Thoracic aorta (tissue), 2 donors: ENCODE results near the gene KRTAP12-1. TPM values are rescaled to one million over a fixed set of nuclear protein-coding genes. Genes with fewer than 3 reads are reported as not detected.

Experiments
- ATAC-seq: fragments of 150-250 bp; one replicate; pipeline ENCODE4 v1.8.0; 2017; ENCODE audit warnings: low read depth; ENCODE audit not compliant: insufficient number of reproducible peaks, low FRiP score
- DNase-seq: peaks from one replicate; pipeline ENCODE4 v3.0.0-alpha.2; 2020; ENCODE audit warnings: low spot score
- H3K27ac ChIP-seq, 2 donors: fragments of 200-600 bp; sonication (generic); 1 replicate in 1 of 2; 2 replicates in 1 of 2; pipeline ENCODE4 v1.5.1; 2016; ENCODE audit warnings: mild to moderate bottlenecking in 2 of 2, moderate library complexity in 2 of 2
- H3K27me3 ChIP-seq: fragments of 200-600 bp; sonication (generic); replicated peaks from 2 replicates; pipeline ENCODE4 v1.6.0; 2016; ENCODE audit warnings: mild to moderate bottlenecking; ENCODE audit not compliant: insufficient read depth
- H3K36me3 ChIP-seq: fragments of 200-600 bp; sonication (generic); one replicate; pipeline ENCODE4 v1.5.1; 2016
- H3K4me1 ChIP-seq, 2 donors: fragments of 200-600 bp; sonication (generic); 1 replicate in 1 of 2; 2 replicates in 1 of 2; pipeline versions ENCODE4 v1.5.1 to v1.6.0; 2016; ENCODE audit warnings: low read depth in 2 of 2, mild to moderate bottlenecking in 1 of 2; ENCODE audit not compliant: control insufficient read depth in 1 of 2
- H3K4me3 ChIP-seq: fragments of 200-600 bp; sonication (generic); 2 replicates; pipeline ENCODE4 v1.5.1; 2016; ENCODE audit warnings: mild to moderate bottlenecking
- H3K9me3 ChIP-seq: fragments of 200-600 bp; sonication (generic); 2 replicates; pipeline ENCODE4 v1.5.1; 2016
- CTCF ChIP-seq: fragments of 200-600 bp; sonication (generic); IDR thresholded peaks from one replicate; pipeline ENCODE4 v1.5.1; 2019; ENCODE audit warnings: antibody characterized with exemption
- total RNA-seq, 2 donors: library from RNA; depleted of rRNA; stranded (reverse); fragments of >200 nt; gene quantifications; one replicate each; pipeline versions ENCODE4 v1.1.0 to v1.2.3, GENCODE V29; 2016

KRTAP12-1 gene
- total RNA-seq, 2 donors from 2014 or later = not detected

- Histone ChIP-seq H3K4me3 (no peak overlapping the region), H3K4me1 (no peaks in the 10 kb centered on the region), H3K36me3 (no peaks in the 10 kb centered on the region), H3K9me3 (no peaks in the 10 kb centered on the region), H3K27ac (no peak overlapping the region), H3K27me3 (peaks cover 10% of the 10 kb centered on the region)
- DNase-seq = no peak
- ATAC-seq = no peak
- TF ChIP-seq CTCF = no peak
Observed at GRCh38 chr21:44703731-44704635, 22.0 kb upstream of the KRTAP12-1 start.

- H3K9me3 ChIP-seq = no peaks in the 10 kb centered on the region
- DNase-seq (no peak), ATAC-seq (no peak)
- no peaks in the 10 kb centered on the region for H3K36me3 ChIP-seq
- no peak overlapping the region for H3K4me3 ChIP-seq
- peaks cover 10% of the 10 kb centered on the region for H3K27me3 ChIP-seq
- TF ChIP-seq CTCF = no peak
- no peaks in the 10 kb centered on the region for H3K4me1 ChIP-seq
- no peak overlapping the region for H3K27ac ChIP-seq
Observed at GRCh38 chr21:44702973-44703730, 21.2 kb upstream of the KRTAP12-1 start.

- DNase-seq = no peak
- H3K4me1 ChIP-seq = no peaks in the 10 kb centered on the region
- TF ChIP-seq CTCF = no peak
Observed at GRCh38 chr21:44702111-44702972, 20.4 kb upstream of the KRTAP12-1 start.

GRCh38 chr21:44701541-44701940 is 19.6 kb upstream of the KRTAP12-1 start:
- H3K4me1 ChIP-seq = no peaks in the 10 kb centered on the region
- no peaks in the 10 kb centered on the region for H3K9me3 ChIP-seq
- no peaks in the 10 kb centered on the region for H3K36me3 ChIP-seq
- no peak for ATAC-seq
- no peak for TF ChIP-seq CTCF
- DNase-seq = no peak
- peaks cover 6% of the 10 kb centered on the region for H3K27me3 ChIP-seq
- H3K4me3 ChIP-seq = no peak overlapping the region
- no peak overlapping the region for H3K27ac ChIP-seq

More at GRCh38 chr21:44702111-44702972, 20.4 kb upstream of the KRTAP12-1 start:
- Histone ChIP-seq H3K4me3 (no peak overlapping the region), H3K27me3 (peaks cover 10% of the 10 kb centered on the region), H3K27ac (no peak overlapping the region), H3K36me3 (no peaks in the 10 kb centered on the region), H3K9me3 (no peaks in the 10 kb centered on the region)
- no peak for ATAC-seq
